Skeletal muscle cell (primary cell): ENCODE results near the gene MTUS2.

ENCODE experiments used
- DNase-seq: peaks from one replicate; pipeline ENCODE4 v3.0.0-alpha.2; 2010; ENCODE audit warnings: low read depth
- H3K4me3 ChIP-seq: 2 replicates; pipeline ENCODE4 v1.5.1; 2011; ENCODE audit warnings: low read depth, mild to moderate bottlenecking, control low read depth, low read length, moderate library complexity

Gene MTUS2

GRCh38 chr13:29482504-29482903 is 662.4 kb downstream of the MTUS2 start:
- H3K4me3 ChIP-seq: no peak overlapping the region
- no peak for DNase-seq

- H3K4me3 ChIP-seq: no peak overlapping the region
- no peak for DNase-seq
Observed at GRCh38 chr13:29483211-29483610, 663.1 kb downstream of the MTUS2 start.

GRCh38 chr13:29483623-29484022 is 663.5 kb downstream of the MTUS2 start:
- no peak for DNase-seq

GRCh38 chr13:29484236-29484635 is 664.1 kb downstream of the MTUS2 start:
- no peak for DNase-seq
- no peak overlapping the region for H3K4me3 ChIP-seq

More at GRCh38 chr13:29483623-29484022, 663.5 kb downstream of the MTUS2 start:
- H3K4me3 ChIP-seq: no peak overlapping the region

- DNase-seq: no peak
Observed at GRCh38 chr13:29484796-29485195, 664.7 kb downstream of the MTUS2 start.

GRCh38 chr13:29486551-29486950 is 666.4 kb downstream of the MTUS2 start:
- H3K4me3 ChIP-seq: no peak overlapping the region

More at GRCh38 chr13:29484796-29485195, 664.7 kb downstream of the MTUS2 start:
- no peak overlapping the region for H3K4me3 ChIP-seq

GRCh38 chr13:29487466-29488454 is 667.6 kb downstream of the MTUS2 start:
- H3K4me3 ChIP-seq: no peak overlapping the region
- no peak for DNase-seq

More at GRCh38 chr13:29486551-29486950, 666.4 kb downstream of the MTUS2 start:
- no peak for DNase-seq

GRCh38 chr13:29489650-29490560 is 669.8 kb downstream of the MTUS2 start:
- DNase-seq: no peak
- no peak overlapping the region for H3K4me3 ChIP-seq

GRCh38 chr13:29490561-29490885 is 670.4 kb downstream of the MTUS2 start:
- DNase-seq: no peak
- H3K4me3 ChIP-seq: no peak overlapping the region

GRCh38 chr13:29491248-29491647 is 671.1 kb downstream of the MTUS2 start:
- no peak overlapping the region for H3K4me3 ChIP-seq
- DNase-seq: no peak

- no peak overlapping the region for H3K4me3 ChIP-seq
- no peak for DNase-seq
Observed at GRCh38 chr13:29493796-29494195, 673.7 kb downstream of the MTUS2 start.

- H3K4me3 ChIP-seq: no peak overlapping the region
- DNase-seq: no peak
Observed at GRCh38 chr13:29494520-29494919, 674.4 kb downstream of the MTUS2 start.

- no peak overlapping the region for H3K4me3 ChIP-seq
- no peak for DNase-seq
Observed at GRCh38 chr13:29496241-29496712, 676.1 kb downstream of the MTUS2 start.

- H3K4me3 ChIP-seq: no peak overlapping the region
- peak; percentile 67 for DNase-seq
Observed at GRCh38 chr13:29497137-29497654, 677.1 kb downstream of the MTUS2 start.

GRCh38 chr13:29498426-29499040 is 678.4 kb downstream of the MTUS2 start:
- no peak for DNase-seq
- H3K4me3 ChIP-seq: no peak overlapping the region

- no peak for DNase-seq
Observed at GRCh38 chr13:29499506-29500165, 679.5 kb downstream of the MTUS2 start.

GRCh38 chr13:29500386-29500785 is 680.2 kb downstream of the MTUS2 start:
- DNase-seq: no peak
- no peak overlapping the region for H3K4me3 ChIP-seq

More at GRCh38 chr13:29499506-29500165, 679.5 kb downstream of the MTUS2 start:
- no peak overlapping the region for H3K4me3 ChIP-seq

- DNase-seq: no peak
- no peak overlapping the region for H3K4me3 ChIP-seq
Observed at GRCh38 chr13:29501674-29502073, 681.5 kb downstream of the MTUS2 start.
